HG02759 (cell line): ENCODE measurements around the gene FABP1.

Experiments
- ATAC-seq: cut with Tn5 transposase; IDR thresholded peaks from one replicate; pipeline ENCODE4 v1.9.1; 2021; ENCODE audit warnings: mild to moderate bottlenecking, moderate library complexity; ENCODE audit not compliant: unreplicated experiment

The FABP1 gene

GRCh38 chr2:88116669-88117432 lies 11.0 kb downstream of the FABP1 start:
- no peak for ATAC-seq

GRCh38 chr2:88115825-88116518 lies 11.9 kb downstream of the FABP1 start:
- ATAC-seq = no peak

- ATAC-seq = no peak
Observed at GRCh38 chr2:88114889-88115288, 13.0 kb downstream of the FABP1 start.

- no peak for ATAC-seq
Observed at GRCh38 chr2:88113069-88113468, 14.8 kb downstream of the FABP1 start.

DNA sequence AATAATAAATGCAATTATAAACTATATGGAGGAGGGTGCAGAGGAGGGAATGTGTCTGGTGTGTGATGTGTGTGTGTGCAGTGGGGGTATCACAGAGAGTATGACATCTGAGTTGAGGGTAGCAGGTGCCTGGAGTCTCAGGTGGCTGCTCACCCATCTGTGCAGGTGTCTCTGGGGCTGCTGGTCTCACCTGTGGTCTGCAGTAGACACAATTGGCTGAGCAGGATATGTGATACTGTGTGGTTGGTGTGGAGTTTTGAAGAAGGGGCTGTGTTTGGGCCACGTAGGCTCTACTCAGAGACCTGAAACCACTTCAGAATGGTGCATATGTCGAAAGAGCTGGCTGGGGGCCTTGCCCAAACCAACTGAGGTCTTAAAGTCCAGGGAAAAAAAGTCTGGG lies 17.0 kb downstream of the FABP1 start:
- no peak for ATAC-seq

- no peak for ATAC-seq
Observed at GRCh38 chr2:88108796-88109195, 19.1 kb downstream of the FABP1 start.

- ATAC-seq = no peak
Observed at GRCh38 chr2:88100489-88100858, 27.4 kb downstream of the FABP1 start.

DNA sequence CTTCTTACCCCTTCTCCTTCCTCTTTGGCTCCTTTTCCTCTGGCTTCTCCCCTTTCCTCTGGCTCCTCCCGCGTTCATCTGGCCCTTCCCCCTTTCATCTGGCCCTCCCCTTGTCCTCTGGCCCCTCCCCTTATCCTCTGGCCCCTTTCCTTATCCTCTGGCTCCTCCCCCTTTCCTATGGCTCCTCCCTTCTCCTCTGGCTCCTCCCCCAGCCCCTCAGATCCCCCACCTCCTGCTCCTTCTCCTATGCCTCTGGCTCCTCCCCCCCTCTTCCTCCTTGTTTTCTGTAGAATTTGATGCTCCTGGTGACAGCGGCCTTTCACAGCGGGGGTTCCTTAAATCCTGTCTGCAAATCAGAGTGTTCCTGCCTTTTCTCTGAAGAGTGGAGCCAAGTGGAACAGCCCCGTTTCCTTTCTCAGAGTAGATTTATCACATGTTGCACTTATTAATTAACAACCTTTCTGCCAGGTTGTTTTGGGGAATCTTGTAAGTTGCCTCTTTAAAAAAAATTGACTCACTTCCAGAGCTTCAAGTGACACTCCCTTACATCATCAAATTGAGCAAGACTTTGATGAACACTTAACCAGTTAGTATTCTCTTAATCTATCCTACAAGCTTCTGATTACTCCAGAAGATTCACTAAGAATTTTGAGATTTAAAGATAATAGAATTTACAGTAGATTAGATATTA lies 27.9 kb downstream of the FABP1 start:
- ATAC-seq = no peak

GRCh38 chr2:88098558-88098900 lies 29.3 kb downstream of the FABP1 start:
- no peak for ATAC-seq

DNA sequence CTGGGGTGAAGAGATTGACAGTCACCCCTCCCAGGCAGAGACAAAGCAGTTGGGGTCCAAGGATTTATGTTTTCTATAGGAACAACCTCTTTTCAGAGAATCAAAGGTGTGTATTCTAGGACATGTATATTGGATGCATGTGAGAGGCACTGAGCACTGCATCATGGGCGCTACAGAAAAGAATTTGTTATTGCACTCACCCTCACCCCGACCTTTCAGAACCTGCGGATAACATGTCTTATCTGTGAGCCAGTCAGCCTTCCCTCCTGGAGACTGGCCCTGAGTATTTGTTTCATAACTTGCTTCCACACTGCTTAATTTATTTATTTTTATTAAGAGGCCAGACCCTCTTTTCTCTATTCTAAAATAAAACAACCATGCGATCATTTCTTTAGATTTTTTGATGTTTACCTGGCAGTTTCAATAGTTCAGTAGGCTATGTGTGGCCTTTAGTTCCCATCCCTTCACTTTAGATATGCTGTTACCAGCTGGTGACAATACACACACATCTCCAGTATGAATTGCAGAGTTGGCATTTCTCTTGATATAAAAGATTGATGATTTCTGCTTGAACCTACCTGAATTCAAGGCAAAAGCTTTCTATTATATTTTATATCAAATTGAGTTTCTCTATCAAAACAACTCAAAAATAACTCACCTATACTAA lies 29.8 kb downstream of the FABP1 start:
- no peak for ATAC-seq

GRCh38 chr2:88097192-88097591 lies 30.7 kb downstream of the FABP1 start:
- no peak for ATAC-seq

GRCh38 chr2:88096708-88097107 lies 31.2 kb downstream of the FABP1 start:
- no peak for ATAC-seq

DNA sequence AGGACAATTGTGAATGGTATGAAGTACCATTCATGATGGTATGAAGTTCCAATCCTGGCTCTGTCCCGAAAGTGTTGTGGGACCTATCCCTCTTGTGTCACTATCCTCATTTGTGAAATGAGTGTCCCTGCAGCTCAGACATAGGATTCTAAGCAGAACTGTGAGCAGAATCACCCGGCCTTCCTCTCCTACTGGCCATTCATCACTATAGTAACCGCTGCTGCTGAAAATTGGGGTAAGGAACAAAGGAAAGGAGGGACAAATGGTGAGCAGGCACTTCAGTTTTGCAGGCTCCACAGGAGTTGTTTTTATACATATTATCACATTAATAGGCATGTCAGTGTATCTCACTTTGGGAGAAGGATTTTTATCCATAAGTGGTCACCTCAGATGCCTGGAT lies 32.8 kb downstream of the FABP1 start:
- ATAC-seq = no peak

GRCh38 chr2:88092773-88093172 lies 35.1 kb downstream of the FABP1 start:
- ATAC-seq = no peak

- ATAC-seq = no peak
Observed at GRCh38 chr2:88091943-88092342, 35.9 kb downstream of the FABP1 start.

DNA sequence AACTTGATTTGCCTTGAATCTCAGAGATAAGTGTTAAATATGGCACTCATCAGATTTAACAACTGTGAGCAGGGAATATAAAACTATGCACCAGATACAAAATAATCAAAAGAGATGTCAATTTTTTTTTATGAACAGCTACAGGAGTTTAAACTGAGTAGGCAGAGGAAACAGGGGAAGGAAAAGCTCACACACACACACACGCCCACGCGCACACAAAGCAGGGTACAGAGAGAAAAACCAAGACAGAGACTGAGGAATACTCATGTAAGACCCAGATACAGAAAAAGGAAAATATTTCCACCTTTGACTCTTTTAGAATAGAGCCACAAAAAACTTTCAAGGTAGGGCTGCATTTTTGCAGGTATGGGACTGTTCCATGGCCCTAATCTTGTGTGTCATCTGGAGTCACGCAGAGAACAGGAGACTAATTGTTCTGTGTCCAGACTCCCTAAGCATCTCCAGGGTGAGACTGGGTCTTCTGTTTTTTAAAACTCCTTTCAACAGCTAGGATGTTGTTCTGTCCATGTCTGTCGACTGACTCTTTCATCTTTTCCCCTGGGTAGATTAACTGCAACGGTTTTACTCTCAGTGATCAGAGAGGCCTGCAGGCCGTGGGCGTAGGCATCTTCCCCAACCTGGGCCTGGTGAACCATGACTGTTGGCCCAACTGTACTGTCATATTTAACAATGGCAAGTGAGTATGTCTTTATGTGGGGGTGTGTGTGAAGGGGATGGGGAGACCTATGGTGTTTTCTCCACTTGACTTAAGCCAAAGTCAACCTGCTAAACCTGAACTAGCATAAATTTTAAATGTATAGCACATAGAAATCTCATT lies 37.2 kb downstream of the FABP1 start:
- no peak for ATAC-seq

DNA sequence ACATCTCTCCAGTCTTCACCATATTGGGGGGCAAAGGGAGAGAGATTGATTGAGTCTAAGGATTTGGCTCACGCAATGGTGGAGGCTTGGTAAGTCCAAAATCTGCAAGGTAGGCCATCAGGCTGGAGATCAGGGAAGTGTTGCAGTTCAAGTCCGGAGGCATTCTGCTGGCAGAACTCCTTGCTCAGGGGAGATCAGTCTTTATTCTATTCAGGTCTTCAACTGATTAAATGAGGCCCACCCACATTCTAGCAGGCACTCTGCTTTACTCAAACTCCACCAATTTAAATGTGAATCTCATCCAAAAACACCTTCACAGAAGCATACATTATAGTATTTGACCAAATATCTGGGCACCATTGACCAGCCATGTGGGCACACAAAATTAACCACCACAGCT lies 38.9 kb downstream of the FABP1 start:
- no peak for ATAC-seq

GRCh38 chr2:88087763-88088162 lies 40.1 kb downstream of the FABP1 start:
- ATAC-seq = no peak

DNA sequence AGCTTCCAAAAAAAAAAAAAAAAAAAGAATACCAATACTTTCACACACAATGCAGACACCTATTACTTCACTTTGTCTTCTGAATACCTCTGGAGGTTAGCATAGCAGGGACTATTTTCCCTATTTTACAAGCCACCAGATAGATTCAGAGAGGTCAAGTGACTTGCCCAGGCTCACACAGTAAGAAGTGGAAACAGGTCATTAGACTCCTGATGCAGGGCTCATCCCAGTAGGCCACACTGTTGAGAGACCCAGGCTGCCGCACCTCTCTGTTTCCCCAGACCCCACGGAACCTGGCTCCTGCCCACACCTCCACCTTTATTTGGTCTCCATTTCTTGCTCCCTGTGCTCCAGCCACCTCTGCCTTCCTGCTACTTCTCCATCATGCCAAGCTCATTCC lies 40.8 kb downstream of the FABP1 start:
- ATAC-seq = no peak

DNA sequence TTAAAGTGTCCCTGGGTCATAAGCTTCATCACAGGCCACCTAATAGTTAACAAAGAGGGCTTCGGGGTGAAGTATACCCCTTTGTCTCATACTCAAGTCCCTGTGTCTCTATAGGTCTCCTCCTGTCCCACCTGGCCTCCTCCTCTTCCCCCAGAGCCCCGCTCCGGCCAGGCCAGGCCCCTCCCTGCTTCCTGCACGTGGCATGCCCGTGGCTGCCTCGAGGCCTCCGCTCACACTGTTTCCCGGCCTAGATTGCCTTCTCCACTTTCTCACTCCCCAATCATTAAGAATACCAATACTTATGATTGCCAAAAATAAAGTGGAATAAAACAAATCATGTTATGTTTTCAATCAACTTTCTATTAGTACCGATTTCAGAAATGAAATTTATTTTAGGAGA lies 41.5 kb downstream of the FABP1 start:
- ATAC-seq = no peak

DNA sequence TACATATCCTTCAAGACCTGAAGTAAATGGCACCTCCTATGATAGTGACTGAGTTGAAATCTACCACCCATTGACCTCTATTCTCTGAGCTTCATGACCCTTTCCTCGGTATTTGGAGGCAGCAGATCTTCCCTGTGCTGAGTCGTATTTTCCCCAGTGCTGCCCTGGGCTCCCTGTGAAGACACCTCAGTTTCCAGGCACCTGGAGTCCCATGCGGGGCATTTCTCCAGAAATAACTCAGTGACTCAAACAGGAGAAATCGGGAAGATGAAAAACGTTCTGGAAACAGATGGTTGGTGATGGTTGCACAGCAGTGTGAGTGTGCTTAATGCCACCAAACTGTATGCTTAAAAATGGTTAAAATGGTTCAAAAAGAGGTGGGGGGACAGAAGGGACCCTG lies 42.3 kb downstream of the FABP1 start:
- no peak for ATAC-seq
